ENCODE data around the gene FSD1. TPM values are rescaled to one million over a fixed set of nuclear protein-coding genes. Genes with fewer than 3 reads are reported as not detected.

FSD1 gene
- total RNA-seq, 1 donor from 2014 or later = 13.2 TPM

DNA sequence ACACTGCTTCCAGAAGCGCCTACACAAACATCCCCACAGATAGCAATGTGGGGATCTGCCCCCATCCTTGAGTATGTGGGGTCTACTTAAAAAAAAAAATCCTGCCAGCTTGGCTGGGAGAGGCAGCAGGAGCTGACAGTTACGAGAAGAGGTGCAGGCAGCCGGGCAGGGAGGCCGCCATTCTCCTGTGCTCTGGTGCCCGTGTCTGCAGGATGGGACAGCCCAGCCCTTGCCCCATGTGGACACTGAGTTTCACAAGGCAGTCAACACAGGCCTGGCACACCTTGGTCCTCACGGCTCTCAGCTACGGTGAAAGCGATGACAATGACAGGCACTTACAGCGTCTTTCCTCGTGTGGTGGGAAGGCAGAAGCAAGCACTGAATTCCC lies 62.9 kb downstream of the FSD1 start:
- H3K4me3 ChIP-seq (ENCODE audit: low read depth, low read length) = no peak overlapping the region
- no peaks in the 10 kb centered on the region for H3K27me3 ChIP-seq (ENCODE audit: control insufficient read depth, insufficient read depth, low read length)
- H3K36me3 ChIP-seq (ENCODE audit: control insufficient read depth, insufficient read depth, low read length) = peaks cover 3% of the 10 kb centered on the region
- no peak for DNase-seq (ENCODE audit: low read depth)
- TF ChIP-seq, protein P1, sequence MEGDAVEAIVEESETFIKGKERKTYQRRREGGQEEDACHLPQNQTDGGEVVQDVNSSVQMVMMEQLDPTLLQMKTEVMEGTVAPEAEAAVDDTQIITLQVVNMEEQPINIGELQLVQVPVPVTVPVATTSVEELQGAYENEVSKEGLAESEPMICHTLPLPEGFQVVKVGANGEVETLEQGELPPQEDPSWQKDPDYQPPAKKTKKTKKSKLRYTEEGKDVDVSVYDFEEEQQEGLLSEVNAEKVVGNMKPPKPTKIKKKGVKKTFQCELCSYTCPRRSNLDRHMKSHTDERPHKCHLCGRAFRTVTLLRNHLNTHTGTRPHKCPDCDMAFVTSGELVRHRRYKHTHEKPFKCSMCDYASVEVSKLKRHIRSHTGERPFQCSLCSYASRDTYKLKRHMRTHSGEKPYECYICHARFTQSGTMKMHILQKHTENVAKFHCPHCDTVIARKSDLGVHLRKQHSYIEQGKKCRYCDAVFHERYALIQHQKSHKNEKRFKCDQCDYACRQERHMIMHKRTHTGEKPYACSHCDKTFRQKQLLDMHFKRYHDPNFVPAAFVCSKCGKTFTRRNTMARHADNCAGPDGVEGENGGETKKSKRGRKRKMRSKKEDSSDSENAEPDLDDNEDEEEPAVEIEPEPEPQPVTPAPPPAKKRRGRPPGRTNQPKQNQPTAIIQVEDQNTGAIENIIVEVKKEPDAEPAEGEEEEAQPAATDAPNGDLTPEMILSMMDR (IDR thresholded peaks at IDR 0.05; ENCODE audit: insufficient read depth, low read length, poor library complexity, severe bottlenecking) = no peak

DNA sequence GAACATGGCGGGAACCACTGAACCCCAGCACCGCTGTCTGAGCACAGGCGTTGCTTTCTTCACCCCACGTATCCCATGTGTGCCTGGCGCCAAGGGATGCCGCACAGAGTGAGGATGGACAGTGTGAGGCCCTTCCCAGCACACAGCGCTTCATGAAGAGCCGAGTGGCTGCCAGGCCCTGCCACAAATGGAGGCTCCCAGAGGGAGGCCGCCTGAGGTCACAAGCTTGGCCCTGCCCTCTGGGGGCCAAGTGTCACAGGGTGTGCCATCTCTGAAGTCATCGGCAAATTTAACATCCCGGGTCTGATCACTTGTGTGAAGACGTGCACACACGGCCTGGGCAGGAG lies 63.4 kb downstream of the FSD1 start:
- H3K27me3 ChIP-seq (ENCODE audit: control insufficient read depth, insufficient read depth, low read length) = no peaks in the 10 kb centered on the region
- no peak overlapping the region for H3K4me3 ChIP-seq (ENCODE audit: low read depth, low read length)
- no peak for DNase-seq (ENCODE audit: low read depth)
- TF ChIP-seq, protein P1 (IDR thresholded peaks at IDR 0.05; ENCODE audit: insufficient read depth, low read length, poor library complexity, severe bottlenecking) = no peak
- peaks cover 3% of the 10 kb centered on the region for H3K36me3 ChIP-seq (ENCODE audit: control insufficient read depth, insufficient read depth, low read length)

DNA sequence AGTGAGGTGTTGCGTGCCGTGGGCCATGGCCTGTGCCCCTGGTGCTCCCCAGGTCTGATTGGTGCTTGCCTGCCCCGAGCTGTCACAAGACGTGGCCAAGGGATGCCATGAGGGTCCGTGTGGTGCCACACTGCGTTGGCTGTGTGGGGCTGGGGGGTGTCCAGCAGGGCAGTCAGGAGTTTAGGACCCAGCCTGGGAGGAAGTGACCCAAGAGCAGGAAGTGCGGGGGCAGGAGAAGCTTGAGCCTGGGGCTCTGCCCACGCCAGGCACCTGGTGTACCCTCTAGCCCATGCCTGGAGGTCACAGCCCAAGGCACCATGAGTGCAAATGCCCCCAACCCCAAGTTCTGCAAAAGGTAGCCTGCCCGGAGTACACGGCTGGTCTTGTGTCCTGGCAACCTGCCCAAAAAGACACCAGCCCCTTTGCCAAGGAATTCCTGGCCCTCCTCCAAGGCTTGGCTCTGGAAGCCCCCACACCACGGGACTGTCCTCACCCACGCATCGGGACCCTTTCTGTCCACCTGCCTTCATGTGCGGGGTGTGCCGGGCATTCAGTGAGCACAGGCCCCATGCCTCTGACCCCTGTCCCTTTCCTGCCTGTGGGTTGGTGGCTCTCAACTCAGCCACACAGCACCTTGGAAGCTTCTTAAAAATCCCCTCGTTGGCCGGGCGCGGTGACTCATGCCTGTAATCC lies 63.9 kb downstream of the FSD1 start:
- no peaks in the 10 kb centered on the region for H3K27me3 ChIP-seq (ENCODE audit: control insufficient read depth, insufficient read depth, low read length)
- H3K36me3 ChIP-seq (ENCODE audit: control insufficient read depth, insufficient read depth, low read length) = peaks cover 3% of the 10 kb centered on the region
- TF ChIP-seq, protein P1 (IDR thresholded peaks at IDR 0.05; ENCODE audit: insufficient read depth, low read length, poor library complexity, severe bottlenecking) = no peak
- DNase-seq (ENCODE audit: low read depth) = no peak
- H3K4me3 ChIP-seq (ENCODE audit: low read depth, low read length) = no peak overlapping the region

DNA sequence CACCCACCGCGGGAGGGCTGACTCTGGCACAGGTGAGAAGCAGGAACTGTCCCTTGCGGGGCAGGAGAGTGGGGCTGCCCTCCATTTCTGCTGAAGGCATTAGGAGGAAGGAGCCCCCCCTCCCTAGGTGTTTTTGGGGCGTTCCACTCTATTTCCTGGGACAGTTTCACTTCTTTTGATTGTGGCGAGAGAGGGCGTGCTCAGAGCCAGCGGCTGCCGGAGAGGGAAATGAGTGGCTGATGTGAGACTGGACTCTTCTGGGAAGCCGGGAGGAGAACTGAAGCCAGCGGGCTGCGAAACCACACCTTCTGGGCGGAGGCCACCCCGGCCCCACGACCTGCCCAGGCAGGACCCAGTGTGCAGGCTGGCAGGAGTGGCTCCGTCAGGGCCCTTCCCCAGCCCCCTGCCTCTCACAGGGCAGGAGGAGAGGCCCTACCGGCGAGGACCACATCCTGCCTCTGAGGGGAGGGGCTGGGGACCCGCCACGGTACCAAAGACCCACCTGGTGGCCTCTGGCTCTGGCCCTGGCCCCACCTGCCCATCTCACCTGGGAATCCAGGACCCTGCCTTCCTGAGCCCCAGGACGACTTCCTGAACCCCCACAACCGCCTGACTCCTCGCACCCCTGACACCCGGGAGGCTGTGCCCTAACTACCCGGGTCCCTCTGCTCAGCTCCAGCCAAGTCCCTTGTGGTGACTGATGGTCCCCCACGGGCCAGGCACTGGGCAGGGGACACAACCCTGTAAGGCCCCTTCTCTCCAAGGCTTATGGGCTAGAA lies 64.9 kb downstream of the FSD1 start:
- TF ChIP-seq, protein P1 (IDR thresholded peaks at IDR 0.05; ENCODE audit: insufficient read depth, low read length, poor library complexity, severe bottlenecking) = no peak
- H3K27me3 ChIP-seq (ENCODE audit: control insufficient read depth, insufficient read depth, low read length) = no peaks in the 10 kb centered on the region
- no peak overlapping the region for H3K4me3 ChIP-seq (ENCODE audit: low read depth, low read length)
- DNase-seq (ENCODE audit: low read depth) = peak; percentile 51
- H3K36me3 ChIP-seq (ENCODE audit: control insufficient read depth, insufficient read depth, low read length) = peaks cover 3% of the 10 kb centered on the region

DNA sequence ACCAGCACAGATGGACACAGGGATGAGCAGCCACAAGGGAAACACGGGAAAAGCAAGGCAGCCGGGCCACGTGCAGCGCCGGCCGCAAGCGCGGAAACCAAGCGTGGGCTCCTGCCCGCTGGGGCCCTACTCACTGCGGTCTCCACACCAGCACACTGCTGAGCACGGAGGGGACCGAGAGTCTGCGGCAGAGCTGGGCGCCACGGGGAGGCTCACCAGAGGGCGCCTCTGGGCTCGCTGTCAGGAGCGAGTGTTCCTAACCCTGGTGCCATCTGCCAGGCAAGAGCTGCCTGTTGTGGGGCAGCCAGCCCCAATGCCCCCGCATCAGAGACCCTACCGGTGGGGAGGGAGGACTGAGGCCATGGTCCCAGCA lies 65.5 kb downstream of the FSD1 start:
- DNase-seq (ENCODE audit: low read depth) = no peak
- H3K4me3 ChIP-seq (ENCODE audit: low read depth, low read length) = no peak overlapping the region
- TF ChIP-seq, protein P1 (IDR thresholded peaks at IDR 0.05; ENCODE audit: insufficient read depth, low read length, poor library complexity, severe bottlenecking) = peak; percentile 69
- peaks cover 3% of the 10 kb centered on the region for H3K36me3 ChIP-seq (ENCODE audit: control insufficient read depth, insufficient read depth, low read length)
- H3K27me3 ChIP-seq (ENCODE audit: control insufficient read depth, insufficient read depth, low read length) = no peaks in the 10 kb centered on the region

All from kidney epithelial cell (primary cell).